ENCODE measurements around the gene MS4A8. TPM values are rescaled to one million over a fixed set of nuclear protein-coding genes. Genes with fewer than 3 reads are reported as not detected.

Gene MS4A8
- polyA plus RNA-seq, 1 experiment = not detected

- ChIA-PET CTCF (no interaction called here), POLR2A (no interaction called here)
- Histone ChIP-seq H3K27ac (ENCODE audit: low read depth, low read length) (no peak overlapping the region), H3K27me3 (ENCODE audit: control insufficient read depth, insufficient read depth, low read length) (no peaks in the 10 kb centered on the region), H3K4me3 (ENCODE audit: low read depth, low read length) (no peak overlapping the region), H3K9me3 (ENCODE audit: control insufficient read depth, insufficient read depth, low read length) (no peaks in the 10 kb centered on the region; the same call in 1 of the 2 replicates)
- no peak for TF ChIP-seq CTCF (IDR thresholded peaks at IDR 0.05; ENCODE audit: low read depth, low read length)
- no peak for DNase-seq (ENCODE audit: low read depth, low spot score)
These were observed 21.0 kb downstream of the MS4A8 start for GRCh38 chr11:60720460-60720859.

GRCh38 chr11:60724420-60724819 is 25.0 kb downstream of the MS4A8 start, which contains the start of gene MS4A18:
Gene MS4A18 (plus strand): TSS chr11:60724720.
- TF ChIP-seq CTCF (IDR thresholded peaks at IDR 0.05; ENCODE audit: low read depth, low read length) = no peak
- no peaks in the 10 kb centered on the region for H3K27me3 ChIP-seq (ENCODE audit: control insufficient read depth, insufficient read depth, low read length)
- CTCF ChIA-PET = no interaction called here
- H3K4me3 ChIP-seq (ENCODE audit: low read depth, low read length) = no peak within 1 kb of the TSS
- H3K27ac ChIP-seq (ENCODE audit: low read depth, low read length) = no peak within 1 kb of the TSS
- H3K9me3 ChIP-seq (ENCODE audit: control insufficient read depth, insufficient read depth, low read length) = no peaks in the 10 kb centered on the region
- no peak for DNase-seq (ENCODE audit: low read depth, low spot score)
- POLR2A ChIA-PET = no interaction called here

- Histone ChIP-seq H3K4me3 (ENCODE audit: low read depth, low read length) (no peak overlapping the region), H3K9me3 (ENCODE audit: control insufficient read depth, insufficient read depth, low read length) (no peaks in the 10 kb centered on the region), H3K27ac (ENCODE audit: low read depth, low read length) (no peak overlapping the region), H3K27me3 (ENCODE audit: control insufficient read depth, insufficient read depth, low read length) (no peaks in the 10 kb centered on the region)
- no peak for TF ChIP-seq CTCF (IDR thresholded peaks at IDR 0.05; ENCODE audit: low read depth, low read length)
- DNase-seq (ENCODE audit: low read depth, low spot score) = no peak
- ChIA-PET CTCF (no interaction called here), POLR2A (no interaction called here)
These were observed 26.2 kb downstream of the MS4A8 start for GRCh38 chr11:60725592-60725991.

GRCh38 chr11:60731586-60731985 is 32.2 kb downstream of the MS4A8 start:
- Histone ChIP-seq H3K27me3 (ENCODE audit: control insufficient read depth, insufficient read depth, low read length) (peaks cover 9% of the 10 kb centered on the region), H3K9me3 (ENCODE audit: control insufficient read depth, insufficient read depth, low read length) (no peaks in the 10 kb centered on the region), H3K4me3 (ENCODE audit: low read depth, low read length) (no peak overlapping the region), H3K27ac (ENCODE audit: low read depth, low read length) (no peak overlapping the region)
- no peak for DNase-seq (ENCODE audit: low read depth, low spot score)
- ChIA-PET CTCF (no interaction called here), POLR2A (no interaction called here)
- no peak for TF ChIP-seq CTCF (IDR thresholded peaks at IDR 0.05; ENCODE audit: low read depth, low read length)

GRCh38 chr11:60734279-60734678 is 34.9 kb downstream of the MS4A8 start:
- H3K9me3 ChIP-seq (ENCODE audit: control insufficient read depth, insufficient read depth, low read length) = no peaks in the 10 kb centered on the region
- no peak overlapping the region for H3K4me3 ChIP-seq (ENCODE audit: low read depth, low read length)
- H3K27me3 ChIP-seq (ENCODE audit: control insufficient read depth, insufficient read depth, low read length) = peaks cover 9% of the 10 kb centered on the region
- ChIA-PET POLR2A (no interaction called here), CTCF (interaction anchor here (0.7 kb wide), 1 partner anchor 348 kb away, joined by 3 read pairs; no protein-coding TSS in a partner anchor)
- no peak for DNase-seq (ENCODE audit: low read depth, low spot score)
- no peak overlapping the region for H3K27ac ChIP-seq (ENCODE audit: low read depth, low read length)
- TF ChIP-seq CTCF (IDR thresholded peaks at IDR 0.05; ENCODE audit: low read depth, low read length) = no peak

Measured in AG04450 (cell line).